Natural killer cell (primary cell): ENCODE measurements around the gene SF3A1. TPM values are rescaled to one million over a fixed set of nuclear protein-coding genes. Genes with fewer than 3 reads are reported as not detected.

Experiments
- ATAC-seq, 3 donors: fragments of 150-1000 bp in 2 of 3; fragments of 200-7000 bp in 1 of 3; cut with Tn5 transposase; 1 replicate in 1 of 3; 2 replicates in 2 of 3; pipeline ENCODE4 v1.10.0; 2021; ENCODE audit warnings: mild to moderate bottlenecking in 2 of 3, moderate library complexity in 2 of 3
- DNase-seq, 2 donors: peaks; one replicate each; pipeline versions ENCODE4 v3.0.0 to v3.0.0-alpha.2; 2013 to 2021; ENCODE audit warnings: mixed read lengths in 1 of 2
- H3K27ac ChIP-seq: one replicate; pipeline ENCODE4 v1.5.1; 2013; ENCODE audit warnings: mild to moderate bottlenecking, low read length
- H3K27me3 ChIP-seq: one replicate; pipeline ENCODE4 v1.6.1; 2013; ENCODE audit warnings: low read length; ENCODE audit not compliant: control insufficient read depth, insufficient read depth
- H3K36me3 ChIP-seq: one replicate; pipeline ENCODE4 v1.6.1; 2013; ENCODE audit warnings: low read length; ENCODE audit not compliant: control insufficient read depth, insufficient read depth
- H3K4me1 ChIP-seq: one replicate; pipeline ENCODE4 v1.6.1; 2013; ENCODE audit warnings: low read length; ENCODE audit not compliant: control insufficient read depth, insufficient read depth
- H3K4me3 ChIP-seq: one replicate; pipeline ENCODE4 v1.5.1; 2013; ENCODE audit warnings: low read length
- H3K9me3 ChIP-seq: one replicate; pipeline ENCODE4 v1.6.1; 2013; ENCODE audit warnings: low read length; ENCODE audit not compliant: control insufficient read depth, insufficient read depth
- H3K27ac Mint-ChIP-seq, 2 donors: one replicate each; pipeline ENCODE4 v1.8.0; 2022; ENCODE audit warnings: mild to moderate bottlenecking in 2 of 2, mixed read lengths in 2 of 2, moderate library complexity in 1 of 2
- H3K27me3 Mint-ChIP-seq, 2 donors: one replicate each; pipeline ENCODE4 v1.8.0; 2022; ENCODE audit warnings: low read depth in 2 of 2, mixed read lengths in 2 of 2
- H3K36me3 Mint-ChIP-seq: one replicate; pipeline ENCODE4 v1.8.0; 2022; ENCODE audit warnings: mixed read lengths
- H3K4me1 Mint-ChIP-seq, 2 donors: one replicate each; pipeline ENCODE4 v1.8.0; 2022; ENCODE audit warnings: mixed read lengths in 2 of 2
- H3K4me3 Mint-ChIP-seq: one replicate; pipeline ENCODE4 v1.8.0; 2022; ENCODE audit warnings: mild to moderate bottlenecking, moderate library complexity, mixed read lengths
- H3K9me3 Mint-ChIP-seq, 2 donors: one replicate each; pipeline ENCODE4 v1.8.0; 2022; ENCODE audit warnings: mixed read lengths in 2 of 2
- CTCF ChIP-seq: fragments of 200-600 bp; IDR thresholded peaks from one replicate; pipeline ENCODE4 v1.8.0; 2022; ENCODE audit warnings: antibody characterized with exemption
- WGBS: methylation state at CpG from one replicate; pipeline ENCODE4 v1.1.7; 2013; ENCODE audit warnings: missing lambda C conversion rate; ENCODE audit not compliant: insufficient coverage; 5-methylcytosine and 5-hydroxymethylcytosine counted together
- intact Hi-C: fragments of 100-400 bp; cut with micrococcal nuclease; formaldehyde crosslinking; loops from one replicate; pipeline ENCODE4 v1.14.2; 2022
- total RNA-seq, 4 donors: library from RNA; stranded (reverse); fragments of 120-200 nt in 1 of 4; gene quantifications; one replicate each; pipeline versions ENCODE4 v1.2.3 to v1.2.4, GENCODE V29; 2013 to 2022

The SF3A1 gene
- total RNA-seq, 3 donors from 2014 or later (not counting 1 experiment from before 2014, with no cell fraction given): 309 to 340 (median 319) TPM

GRCh38 chr22:30358541-30358940 is 1.8 kb upstream of the SF3A1 start:
- Mint-ChIP-seq H3K27me3 (peaks cover 0 to 3% of the 10 kb centered on the region in 2 donors), H3K27ac (peak overlapping the region in 1 of 2 donors; percentile 89), H3K9me3 (no peaks in the 10 kb centered on the region), H3K4me3 (peak overlapping the region; percentile 97), H3K36me3 (no peaks in the 10 kb centered on the region), H3K4me1 (peaks cover 42% of the 10 kb centered on the region in 2 donors)
- TF ChIP-seq CTCF: no peak
- Histone ChIP-seq H3K4me1 (peaks cover 36% of the 10 kb centered on the region), H3K27me3 (no peaks in the 10 kb centered on the region), H3K27ac (no peak overlapping the region), H3K4me3 (no peak overlapping the region), H3K36me3 (no peaks in the 10 kb centered on the region), H3K9me3 (no peaks in the 10 kb centered on the region)
- DNase-seq: no peak
- ATAC-seq: no peak
- intact Hi-C loops: no loop called here
- WGBS: 96% methylated on average over 6 of the region's 6 CpGs

- H3K9me3 Mint-ChIP-seq: no peaks in the 10 kb centered on the region
- H3K4me3 ChIP-seq: no peak overlapping the region
- no peaks in the 10 kb centered on the region for H3K9me3 ChIP-seq
- peaks cover 41% of the 10 kb centered on the region for H3K4me1 ChIP-seq
- H3K27ac ChIP-seq: no peak overlapping the region
- 77% methylated on average over 20 of the region's 22 CpGs for WGBS
- H3K27ac Mint-ChIP-seq: peak overlapping the region; percentile 89 to 92
- peak overlapping the region; percentile 97 for H3K4me3 Mint-ChIP-seq
- H3K36me3 Mint-ChIP-seq: no peaks in the 10 kb centered on the region
- DNase-seq (no peak), ATAC-seq (no peak)
- intact Hi-C loops: loop anchor here (2.0 kb wide), 1 partner anchor 67 kb away; the partner anchor contains the start of gene MTFP1
- peaks cover 48% of the 10 kb centered on the region in 2 donors for H3K4me1 Mint-ChIP-seq
- TF ChIP-seq CTCF: no peak
- no peaks in the 10 kb centered on the region for H3K27me3 ChIP-seq
- H3K36me3 ChIP-seq: peaks cover 4% of the 10 kb centered on the region
- peaks cover 0 to 3% of the 10 kb centered on the region in 2 donors for H3K27me3 Mint-ChIP-seq
These were observed 1.0 kb upstream of the SF3A1 start for GRCh38 chr22:30357650-30358215.

- ATAC-seq (peak in 1 of 3 donors; percentile 1), DNase-seq (no peak)
- Mint-ChIP-seq H3K4me1 (peaks cover 54% of the 10 kb centered on the region in 2 donors), H3K27ac (peak overlapping the region; percentile 89 to 92), H3K9me3 (no peaks in the 10 kb centered on the region), H3K4me3 (peak overlapping the region; percentile 97), H3K36me3 (no peaks in the 10 kb centered on the region), H3K27me3 (peaks cover 0 to 3% of the 10 kb centered on the region in 2 donors)
- peak overlapping the region; percentile 73 for H3K27ac ChIP-seq
- intact Hi-C loops: loop anchor here (2.0 kb wide), 1 partner anchor 68 kb away; the partner anchor contains the start of gene MTFP1
- H3K27me3 ChIP-seq: no peaks in the 10 kb centered on the region
- peaks cover 46% of the 10 kb centered on the region for H3K4me1 ChIP-seq
- peaks cover 9% of the 10 kb centered on the region for H3K36me3 ChIP-seq
- H3K4me3 ChIP-seq: peak overlapping the region; percentile 96
- H3K9me3 ChIP-seq: no peaks in the 10 kb centered on the region
- WGBS: 7% methylated on average over 9 of the region's 9 CpGs
- TF ChIP-seq CTCF: no peak
These were observed 509 bp upstream of the SF3A1 start for GRCh38 chr22:30357236-30357570.

GRCh38 chr22:30354644-30355043 is 2.0 kb downstream of the SF3A1 start:
- H3K27ac Mint-ChIP-seq: peak overlapping the region; percentile 82 to 92
- Histone ChIP-seq H3K9me3 (no peaks in the 10 kb centered on the region), H3K4me1 (peaks cover 50% of the 10 kb centered on the region), H3K27me3 (no peaks in the 10 kb centered on the region), H3K36me3 (peaks cover 31% of the 10 kb centered on the region), H3K27ac (no peak overlapping the region), H3K4me3 (no peak overlapping the region)
- no peak for TF ChIP-seq CTCF
- DNase-seq (no peak), ATAC-seq (no peak)
- no peaks in the 10 kb centered on the region for H3K9me3 Mint-ChIP-seq
- peaks cover 0 to 3% of the 10 kb centered on the region in 2 donors for H3K27me3 Mint-ChIP-seq
- H3K4me1 Mint-ChIP-seq: peaks cover 64 to 68% of the 10 kb centered on the region in 2 donors
- H3K36me3 Mint-ChIP-seq: no peaks in the 10 kb centered on the region
- intact Hi-C loops: loop anchor here (5.0 kb wide), 1 partner anchor 47 kb away; no protein-coding TSS in a partner anchor
- WGBS: 94% methylated on average over 5 of the region's 5 CpGs
- peak overlapping the region; percentile 97 for H3K4me3 Mint-ChIP-seq
